GM12873 (cell line): ENCODE results near the gene ATP1A3.

Experiments
- CTCF ChIP-seq: IDR thresholded peaks from 2 replicates; pipeline ENCODE4 v1.5.1; 2012; ENCODE audit warnings: low read depth, mild to moderate bottlenecking, moderate library complexity, low read length, control low read depth; ENCODE audit not compliant: insufficient read depth; ENCODE audit errors: missing control alignments

ATP1A3 gene

DNA sequence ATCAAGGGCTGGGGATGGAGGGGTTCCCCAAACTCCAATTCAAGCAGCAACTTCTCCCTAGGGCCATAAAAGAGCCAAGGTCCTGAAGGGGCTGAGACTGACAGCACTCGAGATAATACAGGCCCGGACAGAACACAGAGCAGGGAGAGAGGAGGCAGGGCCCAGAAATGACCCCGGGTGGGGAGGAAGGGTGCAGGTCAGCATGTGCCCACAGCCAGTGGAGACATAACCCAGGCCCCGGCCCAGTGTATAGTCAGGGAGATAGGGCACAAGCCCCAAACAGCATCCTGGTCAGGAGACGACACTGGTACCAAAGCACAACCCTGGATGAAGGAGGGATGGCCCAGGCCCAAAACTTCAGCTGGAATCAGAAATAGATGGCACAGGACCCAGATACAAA is 28.6 kb upstream of the ATP1A3 start:
- TF ChIP-seq CTCF: no peak

DNA sequence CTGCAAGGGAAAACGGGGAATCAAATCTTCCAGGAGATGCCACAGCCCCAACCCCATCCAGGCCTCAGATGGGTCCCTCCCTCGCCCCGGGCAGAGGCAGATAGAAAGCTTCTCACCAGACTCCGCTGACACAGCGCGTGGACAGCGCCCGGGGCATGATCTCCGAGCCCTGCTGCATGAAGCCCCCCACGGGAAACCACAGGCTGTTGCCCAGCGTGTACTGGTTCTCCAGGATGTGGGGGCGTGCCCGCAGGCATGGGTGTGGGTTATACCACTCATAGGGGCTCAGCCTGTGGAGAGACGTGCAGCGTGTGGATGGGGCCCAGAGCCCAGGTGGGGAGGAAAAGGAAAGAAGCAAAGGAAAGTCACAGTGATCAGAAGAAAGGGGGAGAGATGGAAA is 27.2 kb upstream of the ATP1A3 start:
- TF ChIP-seq CTCF: no peak

- no peak for TF ChIP-seq CTCF
Measured at GRCh38 chr19:42018503-42019193, 24.6 kb upstream of the ATP1A3 start.

- no peak for TF ChIP-seq CTCF
Measured at GRCh38 chr19:42017040-42017439, 23.0 kb upstream of the ATP1A3 start.

GRCh38 chr19:42010245-42011126 is 16.5 kb upstream of the ATP1A3 start:
- TF ChIP-seq CTCF: no peak

DNA sequence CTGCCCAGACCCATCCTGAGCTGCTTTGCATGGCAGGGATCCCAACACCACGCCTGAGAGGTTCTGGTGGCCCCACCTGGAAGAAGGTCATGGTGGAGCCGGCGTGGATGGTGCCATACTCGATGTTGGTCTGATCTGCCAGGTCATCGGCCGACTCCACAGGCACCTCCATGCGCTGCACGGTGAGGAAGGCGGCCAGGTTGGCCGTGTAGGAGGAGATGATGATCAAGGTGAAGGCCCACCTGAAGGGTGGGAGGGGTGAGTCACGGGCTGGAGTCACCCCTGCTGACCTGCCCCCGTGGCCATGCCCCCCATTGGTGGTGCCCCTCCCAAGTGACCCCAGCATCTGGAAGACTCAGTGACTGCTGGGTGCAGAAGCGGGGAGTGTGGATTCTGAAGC is 12.5 kb upstream of the ATP1A3 start:
- no peak for TF ChIP-seq CTCF

DNA sequence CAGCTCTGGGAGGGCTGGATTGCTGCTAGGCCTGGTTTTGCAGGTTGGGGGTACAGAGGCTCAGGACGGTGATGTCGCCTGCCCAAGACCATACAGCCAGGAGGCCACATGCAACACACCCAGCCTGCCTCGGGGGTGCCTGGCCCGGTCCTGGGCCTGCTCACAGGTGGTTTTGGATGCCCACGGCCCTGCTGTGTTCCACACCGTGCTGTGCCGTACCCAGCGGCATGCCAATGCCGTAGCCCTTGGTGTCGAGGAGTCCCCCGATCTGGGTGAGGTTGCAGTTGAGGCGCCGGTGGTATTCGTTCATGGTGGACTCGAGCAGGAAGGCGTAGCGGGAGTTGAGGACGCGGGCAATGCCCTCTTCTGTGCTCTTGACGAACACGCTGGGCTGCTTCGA is 11.5 kb upstream of the ATP1A3 start:
- no peak for TF ChIP-seq CTCF
